Nephron progenitor cell (in vitro differentiated cells): ENCODE data around the gene SHFL.

Source experiments
- DNase-seq: peaks from one replicate; pipeline ENCODE4 v3.0.0; 2021
- H3K27ac Mint-ChIP-seq: 2 replicates; pipeline ENCODE4 v1.8.0; 2021; ENCODE audit warnings: mild to moderate bottlenecking, moderate library complexity, mixed read lengths
- H3K27me3 Mint-ChIP-seq: 2 replicates; pipeline ENCODE4 v1.8.0; 2021; ENCODE audit warnings: mild to moderate bottlenecking, low read depth, mixed read lengths; ENCODE audit not compliant: poor library complexity
- H3K36me3 Mint-ChIP-seq: 2 replicates; pipeline ENCODE4 v1.8.0; 2021; ENCODE audit warnings: low read depth, mixed read lengths
- H3K4me1 Mint-ChIP-seq: 2 replicates; pipeline ENCODE4 v1.8.0; 2021; ENCODE audit warnings: mixed read lengths
- H3K4me3 Mint-ChIP-seq: 2 replicates; pipeline ENCODE4 v1.8.0; 2021; ENCODE audit warnings: mild to moderate bottlenecking, moderate library complexity, mixed read lengths
- H3K9me3 Mint-ChIP-seq: 2 replicates; pipeline ENCODE4 v1.8.0; 2021; ENCODE audit warnings: mild to moderate bottlenecking, moderate library complexity, mixed read lengths
- TF ChIP-seq, protein P1 (sequence below): fragments of 200-600 bp; sonication (generic); IDR thresholded peaks from 2 replicates; pipeline ENCODE4 v1.5.0; 2021; ENCODE audit warnings: antibody characterized with exemption

The SHFL gene

DNA sequence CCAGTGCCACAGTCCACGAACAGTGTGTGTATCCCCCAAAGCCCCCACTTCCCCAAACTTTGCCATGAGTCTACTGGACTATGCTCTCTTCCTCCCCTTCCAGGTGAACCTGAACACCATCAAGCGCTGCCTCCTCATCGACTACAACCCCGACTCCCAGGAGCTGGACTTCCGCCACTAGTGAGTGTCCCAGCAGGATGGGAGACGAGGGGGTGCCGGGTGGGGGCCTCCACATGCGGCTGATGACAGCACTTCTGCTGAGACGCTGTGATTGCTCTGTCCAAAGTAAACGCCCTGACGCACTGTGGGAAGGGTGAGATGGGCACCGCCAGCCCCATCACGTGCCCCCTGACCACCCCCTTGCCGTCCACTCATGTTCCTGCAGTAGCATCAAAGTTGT lies 23.4 kb downstream of the SHFL start:
- Mint-ChIP-seq H3K36me3 (peaks cover 30% of the 10 kb centered on the region), H3K27me3 (peaks cover 3% of the 10 kb centered on the region), H3K9me3 (no peaks in the 10 kb centered on the region), H3K4me3 (peak overlapping the region; percentile 30), H3K27ac (no peak overlapping the region), H3K4me1 (peaks cover 22% of the 10 kb centered on the region)
- DNase-seq, result no peak
- TF ChIP-seq, protein P1, sequence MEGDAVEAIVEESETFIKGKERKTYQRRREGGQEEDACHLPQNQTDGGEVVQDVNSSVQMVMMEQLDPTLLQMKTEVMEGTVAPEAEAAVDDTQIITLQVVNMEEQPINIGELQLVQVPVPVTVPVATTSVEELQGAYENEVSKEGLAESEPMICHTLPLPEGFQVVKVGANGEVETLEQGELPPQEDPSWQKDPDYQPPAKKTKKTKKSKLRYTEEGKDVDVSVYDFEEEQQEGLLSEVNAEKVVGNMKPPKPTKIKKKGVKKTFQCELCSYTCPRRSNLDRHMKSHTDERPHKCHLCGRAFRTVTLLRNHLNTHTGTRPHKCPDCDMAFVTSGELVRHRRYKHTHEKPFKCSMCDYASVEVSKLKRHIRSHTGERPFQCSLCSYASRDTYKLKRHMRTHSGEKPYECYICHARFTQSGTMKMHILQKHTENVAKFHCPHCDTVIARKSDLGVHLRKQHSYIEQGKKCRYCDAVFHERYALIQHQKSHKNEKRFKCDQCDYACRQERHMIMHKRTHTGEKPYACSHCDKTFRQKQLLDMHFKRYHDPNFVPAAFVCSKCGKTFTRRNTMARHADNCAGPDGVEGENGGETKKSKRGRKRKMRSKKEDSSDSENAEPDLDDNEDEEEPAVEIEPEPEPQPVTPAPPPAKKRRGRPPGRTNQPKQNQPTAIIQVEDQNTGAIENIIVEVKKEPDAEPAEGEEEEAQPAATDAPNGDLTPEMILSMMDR, result no peak

DNA sequence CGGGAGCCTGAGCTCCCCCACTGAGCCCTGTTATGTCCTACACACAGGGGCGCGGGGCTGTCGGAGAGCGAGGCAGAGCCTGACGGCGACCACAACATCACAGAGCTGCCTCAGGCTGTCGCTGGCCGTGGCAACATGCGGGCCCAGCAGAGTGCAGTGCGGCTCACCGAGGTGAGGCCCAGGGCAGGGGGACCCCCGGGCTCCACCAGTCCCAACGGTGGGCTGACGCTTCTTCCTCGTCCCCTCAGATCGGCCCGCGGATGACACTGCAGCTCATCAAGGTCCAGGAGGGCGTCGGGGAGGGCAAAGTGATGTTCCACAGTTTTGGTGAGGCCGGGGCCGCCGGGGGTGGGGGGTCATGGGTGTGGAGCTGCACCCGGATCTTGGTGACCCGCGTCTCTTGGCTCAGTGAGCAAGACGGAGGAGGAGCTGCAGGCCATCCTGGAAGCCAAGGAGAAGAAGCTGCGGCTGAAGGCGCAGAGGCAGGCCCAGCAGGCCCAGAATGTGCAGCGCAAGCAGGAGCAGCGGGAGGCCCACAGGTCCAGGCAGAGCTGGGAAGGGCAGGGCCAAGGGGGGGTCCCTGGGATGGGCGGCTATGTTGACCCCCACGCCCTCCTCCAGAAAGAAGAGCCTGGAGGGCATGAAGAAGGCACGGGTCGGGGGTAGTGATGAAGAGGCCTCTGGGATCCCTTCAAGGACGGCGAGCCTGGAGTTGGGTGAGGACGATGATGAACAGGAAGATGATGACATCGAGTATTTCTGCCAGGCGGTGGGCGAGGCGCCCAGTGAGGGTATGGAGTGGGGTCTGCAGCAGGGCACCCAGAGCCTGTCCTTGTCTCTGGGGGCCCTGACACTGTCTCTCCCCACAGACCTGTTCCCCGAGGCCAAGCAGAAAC lies 24.2 kb downstream of the SHFL start:
- TF ChIP-seq, protein P1, result no peak
- H3K27ac Mint-ChIP-seq, result peak overlapping the region; percentile 42
- H3K27me3 Mint-ChIP-seq, result no peaks in the 10 kb centered on the region
- H3K9me3 Mint-ChIP-seq, result no peaks in the 10 kb centered on the region
- peaks cover 30% of the 10 kb centered on the region for H3K36me3 Mint-ChIP-seq
- no peak for DNase-seq
- no peak overlapping the region for H3K4me3 Mint-ChIP-seq
- peaks cover 14% of the 10 kb centered on the region for H3K4me1 Mint-ChIP-seq

- H3K4me1 Mint-ChIP-seq, result peaks cover 12% of the 10 kb centered on the region
- TF ChIP-seq, protein P1, result no peak
Measured at GRCh38 chr19:10110972-10111317, 24.8 kb downstream of the SHFL start.

DNA sequence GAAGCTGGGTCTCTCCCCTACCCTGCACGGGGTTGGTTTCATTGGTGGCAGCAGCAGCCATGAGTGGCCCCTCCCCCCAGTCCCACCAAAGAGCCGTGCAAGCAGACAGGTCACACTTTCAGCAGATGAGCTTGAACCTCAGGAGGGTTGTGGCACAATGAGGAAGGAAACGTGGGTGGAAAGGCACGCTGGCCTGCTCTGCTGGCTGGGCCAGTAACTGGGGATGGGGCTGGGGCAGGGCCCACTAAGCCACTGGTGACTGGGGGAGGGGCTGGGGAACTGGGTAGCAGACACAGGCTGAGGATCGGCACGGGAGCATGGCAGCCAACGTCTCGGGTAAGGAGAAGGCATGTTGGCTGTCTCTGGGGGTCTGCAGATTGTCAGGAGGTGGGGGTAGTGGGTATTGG lies 25.3 kb downstream of the SHFL start, which contains the start of gene P2RY11:
Gene P2RY11 (plus strand): TSS at position 289 of the 407 bp plus-strand sequence. CDS start 29 bp downstream, at position 318.
- Mint-ChIP-seq H3K4me1 (peaks cover 12% of the 10 kb centered on the region), H3K27me3 (no peaks in the 10 kb centered on the region), H3K9me3 (no peaks in the 10 kb centered on the region), H3K27ac (peak within 1 kb of the TSS; percentile 85), H3K4me3 (no peak within 1 kb of the TSS), H3K36me3 (peaks cover 35% of the 10 kb centered on the region)
- no peak for DNase-seq
- TF ChIP-seq, protein P1, result no peak

More at GRCh38 chr19:10110972-10111317, 24.8 kb downstream of the SHFL start:
- H3K27ac Mint-ChIP-seq, result peak overlapping the region; percentile 42
- no peak overlapping the region for H3K4me3 Mint-ChIP-seq
- H3K27me3 Mint-ChIP-seq, result no peaks in the 10 kb centered on the region
- no peak for DNase-seq
- peaks cover 30% of the 10 kb centered on the region for H3K36me3 Mint-ChIP-seq
- H3K9me3 Mint-ChIP-seq, result no peaks in the 10 kb centered on the region

- DNase-seq, result no peak
- TF ChIP-seq, protein P1, result no peak
- Mint-ChIP-seq H3K27me3 (no peaks in the 10 kb centered on the region), H3K36me3 (peaks cover 30% of the 10 kb centered on the region), H3K4me3 (no peak overlapping the region), H3K27ac (peak overlapping the region; percentile 85), H3K9me3 (no peaks in the 10 kb centered on the region), H3K4me1 (peaks cover 5% of the 10 kb centered on the region)
Measured at GRCh38 chr19:10112037-10112761, 26.1 kb downstream of the SHFL start.
